Germinal center (tissue), 1 donor: Measurements from ENCODE around the gene WWTR1.

Experiments
- DNase-seq: peaks from one replicate; pipeline ENCODE4 v3.0.0; 2012; ENCODE audit warnings: mixed read lengths, low spot score

Gene WWTR1

DNA sequence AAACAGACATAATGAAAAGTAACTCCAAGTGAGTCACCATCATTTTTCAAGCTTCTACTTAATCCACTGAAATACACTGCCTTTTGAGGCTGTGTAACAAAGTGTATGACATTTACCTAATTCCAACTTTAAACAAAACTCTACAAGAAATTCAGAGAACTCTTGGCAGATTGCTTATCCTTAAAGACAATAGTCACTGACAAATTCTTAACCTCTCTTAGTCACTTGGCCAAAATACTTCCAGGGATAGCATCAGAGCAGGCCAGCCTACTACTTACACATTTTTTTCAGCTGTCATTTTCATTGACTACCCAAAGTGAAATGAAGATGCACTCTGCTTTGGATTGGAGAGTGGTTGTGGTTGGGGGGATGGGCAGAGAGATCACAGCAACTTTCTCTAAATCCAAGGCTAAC lies 3.6 kb downstream of the WWTR1 start:
- DNase-seq, result no peak

DNA sequence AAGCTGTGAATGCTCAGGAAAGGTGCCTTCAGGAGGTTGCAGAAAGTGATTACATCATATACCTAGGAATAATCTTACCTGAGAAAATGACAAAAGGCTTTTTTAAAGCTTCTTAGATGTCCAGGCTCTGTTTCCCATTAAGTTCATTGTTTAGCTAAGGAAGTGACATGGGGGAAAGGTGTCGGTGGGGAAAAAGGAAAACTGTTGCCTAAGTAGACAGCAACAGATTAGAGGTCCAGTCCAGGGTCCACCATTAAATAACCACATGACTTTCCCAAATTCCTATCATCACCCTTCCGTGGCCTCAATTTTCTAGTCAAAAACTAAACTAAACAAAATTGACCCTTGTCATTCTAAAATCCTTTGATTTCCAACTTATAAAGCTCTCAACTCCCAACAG lies 4.3 kb downstream of the WWTR1 start:
- no peak for DNase-seq

DNA sequence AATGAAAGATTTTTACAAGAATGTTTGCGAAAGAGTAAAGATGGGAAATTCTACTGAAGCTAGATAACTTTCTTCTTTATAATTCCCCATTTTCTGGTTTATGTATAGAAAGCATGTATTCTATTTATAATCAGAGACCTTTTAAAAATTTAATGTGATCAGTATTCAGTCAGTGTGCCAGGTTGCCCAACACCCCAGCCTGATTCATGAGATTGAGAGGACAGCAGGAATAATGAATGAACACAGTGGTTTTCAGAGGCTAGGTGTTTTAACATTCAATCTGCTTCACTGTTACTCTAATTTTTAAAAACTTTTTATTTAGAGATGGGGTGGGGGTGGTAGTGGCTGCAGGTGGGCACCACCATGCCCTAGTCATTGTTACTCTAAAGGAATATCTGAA lies 4.7 kb downstream of the WWTR1 start:
- DNase-seq, result no peak

DNA sequence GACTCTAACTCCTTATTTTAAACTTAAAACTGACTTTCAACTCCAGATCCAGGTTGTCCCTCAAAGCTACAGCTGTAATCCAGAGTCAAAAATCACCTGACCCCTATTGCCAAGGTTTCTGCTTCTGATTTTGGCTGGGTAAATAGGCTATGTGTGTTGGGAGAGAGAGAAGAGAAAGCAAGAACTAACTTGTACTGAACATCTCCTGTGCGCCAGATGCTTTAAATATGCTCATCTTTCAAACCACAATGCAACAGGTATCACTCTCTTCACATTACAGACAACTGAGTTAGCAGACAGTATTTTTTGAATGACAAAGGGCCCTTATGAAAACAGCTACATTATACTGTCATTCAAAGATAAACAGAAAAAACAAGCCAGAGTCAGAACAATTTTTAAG lies 7.0 kb downstream of the WWTR1 start:
- no peak for DNase-seq

DNA sequence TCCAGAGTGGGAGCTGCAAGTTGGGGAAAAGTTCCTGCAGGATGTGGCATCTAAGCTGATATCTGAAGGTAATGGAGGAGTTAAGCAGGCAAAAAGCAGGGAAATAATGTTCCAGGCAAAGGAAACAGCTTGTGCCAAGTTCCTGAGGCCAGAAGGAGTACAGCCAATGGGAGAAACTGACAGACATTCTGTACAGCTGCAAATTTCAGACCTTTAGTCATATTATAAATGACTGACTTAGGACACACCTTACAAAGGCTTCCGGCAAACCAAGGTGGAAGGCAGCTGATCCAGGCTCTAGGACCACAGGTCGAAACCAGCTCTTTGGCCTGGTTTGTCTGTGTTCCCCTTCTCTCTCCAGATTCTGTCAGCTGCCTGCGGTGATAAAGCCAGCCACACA lies 9.3 kb downstream of the WWTR1 start:
- no peak for DNase-seq

DNA sequence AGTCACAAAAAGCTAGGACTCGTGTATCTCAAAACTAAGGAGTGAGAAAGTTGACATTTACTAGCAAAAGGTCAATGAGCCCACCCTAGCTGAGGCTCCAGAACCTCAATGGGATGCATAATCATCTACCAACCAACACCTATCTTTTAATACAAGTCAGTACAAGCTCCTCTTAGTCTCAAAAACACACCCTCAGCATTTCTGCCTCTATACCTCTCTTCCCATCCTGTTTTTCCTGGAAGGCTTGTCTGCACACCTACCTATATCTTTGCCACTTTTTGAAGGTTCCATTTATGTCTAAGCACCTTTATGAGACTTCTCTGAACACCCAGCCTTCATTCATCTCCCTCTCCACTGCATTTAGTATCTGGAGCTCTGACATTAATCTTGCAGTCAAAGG lies 10.0 kb downstream of the WWTR1 start:
- no peak for DNase-seq

DNA sequence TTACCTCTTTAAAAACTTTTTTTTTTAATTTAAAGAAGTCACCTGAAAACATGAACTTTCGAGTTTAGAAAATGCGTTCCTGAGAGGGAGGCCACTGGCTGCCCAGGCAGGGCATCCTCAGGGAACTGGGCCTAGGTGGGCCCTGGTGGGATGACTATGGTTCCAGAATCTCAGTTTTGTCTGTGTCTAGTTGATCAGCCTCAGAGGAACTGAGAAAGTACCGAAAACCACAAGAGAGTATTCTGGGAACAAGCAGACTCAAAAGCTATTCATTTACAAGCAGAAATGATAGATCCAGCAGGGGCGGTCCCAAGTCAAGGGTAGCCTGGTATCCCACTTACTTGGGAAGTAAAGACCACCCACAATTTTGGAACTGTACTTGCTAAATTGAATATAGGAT lies 10.5 kb downstream of the WWTR1 start:
- DNase-seq, result no peak

DNA sequence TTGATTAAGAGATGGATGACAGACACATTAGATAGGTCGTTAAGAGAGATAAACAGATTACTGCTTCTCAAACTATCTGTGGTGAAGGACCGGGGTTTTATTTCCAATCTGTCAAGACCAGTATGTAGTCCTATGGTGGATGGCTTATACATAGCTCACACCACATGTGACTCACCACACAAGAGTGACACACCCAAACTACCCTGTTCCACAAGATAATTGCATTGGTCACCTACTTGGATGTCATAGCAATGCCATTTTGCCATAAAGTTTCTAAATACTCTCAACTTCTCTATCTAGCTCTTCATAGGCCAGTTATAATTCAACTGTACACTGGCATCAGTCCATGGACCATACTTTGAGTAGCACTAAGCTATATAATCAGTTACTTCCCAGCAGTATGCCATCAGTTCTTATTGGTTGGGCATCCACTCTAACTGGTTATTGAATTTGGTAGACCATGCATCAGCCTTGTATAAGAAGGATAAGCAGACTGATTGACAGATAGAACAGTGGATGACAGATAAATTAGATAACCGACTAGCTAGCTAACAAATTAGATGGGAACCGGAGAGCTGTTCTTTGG lies 11.6 kb downstream of the WWTR1 start:
- DNase-seq, result no peak

DNA sequence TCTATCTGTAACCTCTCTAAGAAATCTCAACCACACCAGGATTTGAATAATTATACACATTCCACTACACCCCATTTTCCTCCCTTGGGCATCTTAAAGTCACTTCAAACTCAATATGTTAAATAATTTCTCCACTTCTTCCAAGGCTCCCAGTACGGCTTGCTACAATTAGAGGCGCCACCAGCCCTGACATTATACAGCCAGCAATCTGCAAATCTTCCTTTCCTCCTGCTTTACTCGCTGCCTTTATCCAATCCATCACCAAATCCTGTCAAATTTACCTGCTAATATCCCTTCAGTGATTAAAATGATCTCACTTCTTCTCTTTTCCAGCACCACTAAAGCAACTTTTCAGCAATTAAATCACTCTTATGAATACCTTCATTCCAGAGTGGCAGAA lies 13.9 kb downstream of the WWTR1 start:
- DNase-seq, result no peak

DNA sequence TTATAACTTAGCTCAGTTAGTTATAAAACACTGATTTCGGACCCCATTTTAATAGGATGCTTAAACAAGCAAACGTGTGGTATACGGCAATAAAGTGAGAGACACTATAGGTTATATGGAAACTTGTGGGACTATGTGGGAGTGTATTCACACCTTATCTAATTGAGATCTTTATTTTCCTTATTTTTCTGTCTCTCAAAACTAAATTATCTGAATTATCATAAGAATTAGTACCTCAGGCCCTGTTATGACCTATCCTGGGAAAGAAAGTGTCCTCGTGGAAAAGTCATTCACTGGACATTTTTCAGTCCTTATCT lies 14.4 kb downstream of the WWTR1 start:
- DNase-seq, result no peak

DNA sequence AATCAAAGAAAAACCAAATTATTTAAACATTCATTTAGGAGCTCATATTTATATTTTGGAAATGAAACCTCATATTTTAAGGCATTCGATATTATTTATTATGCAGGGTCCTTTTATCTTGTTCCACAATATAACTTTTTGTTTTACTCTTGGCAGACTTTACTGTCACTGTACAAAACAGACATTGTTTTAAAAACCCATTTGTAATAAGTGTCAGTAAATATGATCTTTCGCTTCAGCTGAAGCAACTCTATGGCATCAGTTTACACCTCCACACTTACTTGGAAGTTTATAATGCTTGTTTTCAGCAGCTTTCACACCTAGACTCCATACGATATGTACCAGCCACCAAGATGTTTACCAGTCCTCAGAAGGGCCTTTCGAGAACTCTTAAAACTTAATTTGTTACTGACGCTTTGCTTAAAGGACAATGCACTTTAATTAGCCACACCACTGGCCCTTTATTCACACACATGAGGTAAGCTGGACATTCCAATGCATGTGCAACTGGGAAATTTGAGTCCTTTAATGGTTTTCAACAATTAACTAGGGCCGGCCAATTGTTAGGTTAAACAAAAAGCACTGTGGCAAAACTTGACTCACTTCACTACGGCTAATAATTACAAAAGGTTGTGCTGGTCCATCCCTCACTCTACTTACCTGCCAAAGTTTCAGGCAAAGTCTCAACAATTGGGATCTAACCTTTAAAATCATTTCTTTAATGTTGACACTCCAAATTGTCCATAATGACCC lies 16.7 kb downstream of the WWTR1 start:
- no peak for DNase-seq

DNA sequence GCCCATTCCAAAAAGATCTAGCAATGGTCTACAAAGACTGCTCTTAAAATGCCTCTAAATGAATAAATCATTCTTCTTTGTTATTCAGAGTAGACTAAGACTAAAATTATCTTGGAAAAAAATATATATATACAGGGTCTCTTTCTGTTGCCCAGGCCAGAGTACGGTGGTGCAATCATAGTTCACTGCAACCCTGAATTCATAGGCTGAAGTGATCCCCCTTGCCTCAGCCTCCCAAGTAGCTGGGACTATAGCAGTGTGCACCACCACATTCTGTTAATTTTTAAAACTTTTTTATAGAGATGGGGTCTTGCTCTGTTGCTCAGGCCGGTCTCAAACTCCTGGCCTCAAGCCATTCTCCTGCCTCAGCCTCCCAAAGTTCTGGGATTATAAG lies 18.7 kb downstream of the WWTR1 start:
- no peak for DNase-seq

DNA sequence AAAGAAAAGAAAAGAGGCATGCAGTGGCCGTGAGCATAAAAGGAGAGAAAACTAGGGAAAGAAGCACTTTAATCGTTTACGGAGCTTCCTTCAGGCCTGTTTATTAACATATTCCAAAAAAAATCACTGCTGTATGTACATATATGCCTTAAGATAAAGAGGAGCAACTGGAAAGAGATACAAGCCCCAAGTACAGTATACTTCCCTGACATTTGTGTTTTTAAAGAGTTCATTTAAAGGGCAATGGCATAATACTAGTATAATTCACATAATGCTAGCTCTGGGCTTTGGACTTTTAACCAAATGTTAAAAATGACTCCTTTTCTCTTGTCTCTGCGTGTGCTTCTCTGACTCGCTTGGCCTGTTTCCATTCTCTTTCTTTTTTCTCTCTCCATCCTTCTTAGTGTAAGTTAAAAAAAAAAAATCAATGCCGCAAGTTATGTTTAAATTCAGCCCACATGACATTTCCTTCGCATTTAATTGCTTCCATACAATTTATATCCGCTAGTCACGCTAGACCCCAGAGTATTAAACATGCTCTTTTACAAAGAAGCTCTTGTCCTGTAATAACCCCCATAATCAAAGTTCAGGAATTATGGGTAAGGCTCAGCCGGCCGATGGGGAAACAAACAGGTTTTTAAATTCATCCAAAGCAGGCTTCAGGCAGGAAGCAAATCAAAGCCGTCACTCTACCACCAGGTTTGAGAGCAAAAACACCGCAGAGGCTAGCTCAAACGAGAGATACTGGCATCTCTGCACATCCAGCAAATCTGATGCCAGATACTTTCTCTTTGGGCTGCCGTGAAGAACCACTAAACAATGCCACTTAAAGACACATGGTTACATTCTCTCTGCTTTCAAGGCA lies 19.4 kb downstream of the WWTR1 start:
- no peak for DNase-seq

DNA sequence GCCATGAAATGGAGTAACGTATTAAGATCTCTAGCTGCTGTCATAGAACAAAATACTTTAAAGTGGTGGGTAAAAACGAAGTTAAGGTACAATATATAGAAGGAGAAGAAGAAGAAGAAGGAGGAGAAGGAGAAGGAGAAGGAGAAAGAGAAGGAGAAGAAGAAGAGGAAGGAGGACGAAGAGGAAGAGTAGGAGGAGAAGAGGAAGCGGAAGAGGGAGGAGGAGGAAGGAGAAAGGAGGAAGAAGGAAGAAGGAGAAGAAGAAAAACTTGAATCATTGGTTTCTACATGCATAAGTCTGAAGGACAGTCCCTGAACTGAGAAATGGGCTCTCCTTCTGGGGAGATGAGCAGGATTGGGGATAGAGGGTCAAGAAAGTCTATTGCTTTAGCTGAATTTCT lies 22.4 kb downstream of the WWTR1 start:
- DNase-seq, result no peak

DNA sequence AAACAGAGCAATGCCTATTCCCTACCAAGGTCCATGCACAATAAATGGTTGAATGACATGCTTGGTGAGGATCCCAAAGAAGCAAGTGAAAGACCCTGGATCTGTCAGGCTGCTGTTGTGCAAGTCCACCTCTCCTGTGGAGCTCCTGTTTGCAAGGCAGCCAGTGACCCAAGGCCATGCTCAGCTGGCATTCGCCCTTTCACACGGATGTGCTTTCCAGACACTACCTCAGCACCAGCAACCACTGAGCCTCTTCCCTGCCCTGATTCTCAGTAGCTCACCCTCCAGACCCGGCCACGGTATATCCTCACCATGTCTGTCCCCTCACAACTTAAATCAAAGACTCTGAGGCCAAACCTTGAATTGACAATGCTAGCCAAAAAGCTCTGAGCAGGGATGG lies 23.3 kb downstream of the WWTR1 start:
- no peak for DNase-seq

DNA sequence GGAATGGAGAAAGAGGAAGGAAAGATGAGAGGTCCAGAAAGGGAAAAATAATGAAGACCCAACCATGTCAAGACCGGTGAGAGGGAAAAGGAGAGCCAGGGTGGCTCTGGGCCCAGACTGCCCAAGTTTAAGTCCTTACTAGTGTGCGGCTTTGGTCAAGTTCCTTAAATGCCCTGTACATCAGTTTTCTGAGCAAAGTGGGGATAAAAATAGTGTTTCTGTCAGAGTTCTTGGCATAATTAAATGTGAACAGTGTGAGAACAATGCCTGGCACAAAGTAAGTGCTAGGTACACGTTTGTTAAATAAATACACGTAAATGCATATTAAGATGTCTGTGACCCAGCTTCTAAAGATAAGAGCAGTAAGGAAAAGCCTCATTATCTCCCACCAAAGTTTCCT lies 23.8 kb downstream of the WWTR1 start:
- no peak for DNase-seq

DNA sequence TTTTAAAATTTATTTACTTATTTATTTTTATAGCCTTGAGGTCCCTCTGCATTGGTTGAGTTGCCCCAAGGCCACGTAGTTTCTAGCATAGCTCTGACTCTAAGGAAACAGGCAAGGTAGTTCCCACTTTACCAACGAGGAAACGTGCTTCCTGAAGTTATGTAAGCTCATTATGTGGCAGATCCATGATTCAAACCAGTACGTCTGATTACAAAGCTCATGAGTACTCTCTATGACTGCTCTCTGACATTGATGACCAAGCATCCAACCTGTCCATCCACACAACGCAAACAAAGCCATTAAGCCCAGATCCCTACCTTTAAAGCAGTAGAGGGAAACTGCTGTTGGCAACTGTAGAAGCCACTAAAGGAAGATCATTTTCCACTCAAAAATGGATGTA lies 25.6 kb downstream of the WWTR1 start:
- no peak for DNase-seq

DNA sequence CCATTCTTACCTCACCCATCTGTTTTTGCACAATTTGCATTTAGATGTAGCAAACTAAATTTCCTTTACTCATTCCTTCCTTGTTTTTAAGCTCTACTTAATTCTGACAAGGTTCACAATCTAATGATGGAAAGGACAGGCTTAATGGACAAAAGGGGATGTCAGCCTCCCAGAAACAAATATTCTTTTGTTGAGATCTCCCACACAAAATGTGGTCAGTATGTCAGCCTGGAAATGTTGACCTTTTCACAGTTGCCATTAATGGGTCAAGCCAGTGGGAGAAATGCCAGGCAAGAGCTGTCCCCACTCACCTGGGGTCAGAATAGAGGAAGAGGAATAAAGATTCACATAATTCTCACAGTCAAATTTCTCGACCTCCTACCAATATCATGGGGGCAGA lies 27.0 kb downstream of the WWTR1 start:
- no peak for DNase-seq

DNA sequence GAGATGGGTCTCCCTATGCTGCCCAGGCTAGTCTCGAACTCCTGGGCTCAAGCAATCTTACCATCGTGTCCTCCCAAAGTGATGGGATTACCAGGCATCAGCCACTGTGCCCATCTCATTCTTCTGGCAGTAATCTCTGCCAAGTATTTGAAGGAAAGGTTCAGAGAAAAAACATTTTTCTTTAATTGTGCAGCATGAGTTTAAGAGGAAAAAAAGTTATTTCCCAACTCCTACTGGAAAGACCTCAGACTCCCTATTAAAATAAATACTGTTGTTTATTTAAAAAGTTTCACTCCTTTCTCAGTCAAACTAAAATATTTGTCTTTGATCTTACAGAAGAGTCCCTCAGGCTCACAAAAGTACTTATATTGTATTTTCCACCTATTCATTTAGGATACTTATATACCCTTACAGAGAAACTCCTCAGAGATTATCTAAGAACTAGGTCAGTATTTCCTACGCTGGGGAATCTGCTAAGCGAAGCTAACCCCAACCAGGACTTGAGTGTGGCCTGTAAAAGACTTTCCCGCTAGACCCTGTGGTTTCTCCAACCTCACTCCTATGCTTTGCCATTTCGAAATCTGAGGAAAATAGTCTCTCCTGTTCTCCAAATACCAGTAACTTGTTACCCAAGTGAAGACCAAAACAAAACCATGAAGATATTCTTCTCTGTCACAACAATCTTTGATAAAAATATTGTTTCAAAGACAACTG lies 28.7 kb downstream of the WWTR1 start:
- DNase-seq, result no peak

DNA sequence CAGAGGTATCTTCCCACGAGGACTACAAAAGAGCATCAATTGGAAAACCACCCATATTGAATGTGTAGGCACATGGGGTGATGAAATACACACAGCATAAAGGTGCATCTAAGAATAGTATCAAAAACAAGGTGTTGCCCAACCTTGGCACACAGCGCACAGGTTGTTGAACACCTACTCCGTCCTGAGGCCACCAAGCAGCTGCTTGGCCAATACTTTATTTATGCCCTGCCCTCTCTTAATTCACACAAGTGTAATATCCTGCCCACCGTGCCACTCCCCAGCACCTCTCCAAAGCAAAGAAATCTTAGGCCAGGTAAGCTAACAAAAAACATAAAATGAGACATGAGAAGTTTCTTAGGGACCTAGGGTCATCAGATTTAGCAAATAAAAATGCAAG lies 31.2 kb downstream of the WWTR1 start:
- no peak for DNase-seq

DNA sequence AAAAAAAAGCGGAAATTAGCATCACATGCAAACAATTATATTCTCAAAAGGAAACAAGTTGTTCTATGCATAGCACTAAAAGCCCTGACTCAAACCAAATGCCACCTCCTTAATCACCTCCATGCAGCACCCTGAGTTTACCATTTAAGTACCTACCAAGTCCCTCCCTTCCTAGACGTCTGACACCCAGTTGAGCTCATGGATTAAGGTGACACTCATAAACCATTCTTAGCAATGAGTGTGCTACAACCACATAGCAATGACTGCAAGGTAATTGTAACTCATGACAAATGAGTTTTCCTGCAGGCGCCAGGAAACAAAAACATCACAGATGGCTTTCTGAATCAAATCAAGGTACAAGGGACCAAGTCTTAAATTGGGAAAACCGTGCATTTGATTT lies 32.0 kb downstream of the WWTR1 start:
- DNase-seq, result no peak

DNA sequence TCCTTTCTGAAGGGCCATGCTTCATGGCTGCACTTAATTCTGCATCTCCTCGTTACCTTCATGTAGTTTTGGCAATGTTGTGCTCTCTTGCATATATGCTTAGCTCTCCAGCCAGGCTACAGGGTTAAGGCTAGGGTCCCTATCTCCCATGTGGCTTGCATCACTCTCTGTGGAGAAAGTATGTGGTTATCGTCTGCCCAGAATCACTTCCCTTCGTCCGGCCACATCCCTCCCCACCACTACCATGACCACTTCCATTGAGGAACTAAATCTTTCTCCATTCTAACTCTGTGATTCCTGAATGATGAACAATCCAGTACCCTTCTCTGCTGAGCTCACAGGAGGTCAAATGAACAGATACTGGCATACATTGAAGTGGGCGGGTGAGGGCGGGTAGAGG lies 34.0 kb downstream of the WWTR1 start:
- no peak for DNase-seq
